NB4 (cell line): ENCODE data around the gene TCF7L2.

ENCODE experiments used
- MYC ChIP-seq: IDR thresholded peaks from 2 replicates; pipeline ENCODE4 v1.6.1; 2011; ENCODE audit warnings: low read depth, low read length
- TF ChIP-seq, protein P1 (sequence below): IDR thresholded peaks from one replicate; pipeline ENCODE4 v1.5.1; 2012; ENCODE audit warnings: low read depth, low read length

DNA sequence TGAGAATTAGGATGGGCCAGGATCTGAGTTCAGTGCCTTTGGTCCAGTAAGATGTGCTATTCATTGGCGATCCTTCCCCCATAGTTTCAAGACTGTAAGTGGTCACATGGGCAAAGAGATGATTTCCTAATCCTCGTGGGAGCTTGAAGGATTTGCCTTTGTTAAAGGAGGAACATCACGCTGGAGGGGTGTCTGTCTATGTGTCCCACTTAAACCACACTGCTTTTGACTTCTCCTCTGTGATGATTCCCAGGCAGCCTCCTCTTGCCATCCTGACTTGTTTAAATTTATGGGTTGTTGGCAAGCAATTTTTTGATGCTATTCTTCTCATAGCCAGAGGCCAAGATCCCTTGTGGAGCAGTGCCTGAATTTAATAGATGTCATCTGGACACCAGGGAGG is 154.0 kb downstream of the TCF7L2 start:
- TF ChIP-seq, protein P1, sequence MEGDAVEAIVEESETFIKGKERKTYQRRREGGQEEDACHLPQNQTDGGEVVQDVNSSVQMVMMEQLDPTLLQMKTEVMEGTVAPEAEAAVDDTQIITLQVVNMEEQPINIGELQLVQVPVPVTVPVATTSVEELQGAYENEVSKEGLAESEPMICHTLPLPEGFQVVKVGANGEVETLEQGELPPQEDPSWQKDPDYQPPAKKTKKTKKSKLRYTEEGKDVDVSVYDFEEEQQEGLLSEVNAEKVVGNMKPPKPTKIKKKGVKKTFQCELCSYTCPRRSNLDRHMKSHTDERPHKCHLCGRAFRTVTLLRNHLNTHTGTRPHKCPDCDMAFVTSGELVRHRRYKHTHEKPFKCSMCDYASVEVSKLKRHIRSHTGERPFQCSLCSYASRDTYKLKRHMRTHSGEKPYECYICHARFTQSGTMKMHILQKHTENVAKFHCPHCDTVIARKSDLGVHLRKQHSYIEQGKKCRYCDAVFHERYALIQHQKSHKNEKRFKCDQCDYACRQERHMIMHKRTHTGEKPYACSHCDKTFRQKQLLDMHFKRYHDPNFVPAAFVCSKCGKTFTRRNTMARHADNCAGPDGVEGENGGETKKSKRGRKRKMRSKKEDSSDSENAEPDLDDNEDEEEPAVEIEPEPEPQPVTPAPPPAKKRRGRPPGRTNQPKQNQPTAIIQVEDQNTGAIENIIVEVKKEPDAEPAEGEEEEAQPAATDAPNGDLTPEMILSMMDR, result no peak
- TF ChIP-seq MYC, result no peak
